ENCODE measurements around the gene DLG2.

Gene DLG2

DNA sequence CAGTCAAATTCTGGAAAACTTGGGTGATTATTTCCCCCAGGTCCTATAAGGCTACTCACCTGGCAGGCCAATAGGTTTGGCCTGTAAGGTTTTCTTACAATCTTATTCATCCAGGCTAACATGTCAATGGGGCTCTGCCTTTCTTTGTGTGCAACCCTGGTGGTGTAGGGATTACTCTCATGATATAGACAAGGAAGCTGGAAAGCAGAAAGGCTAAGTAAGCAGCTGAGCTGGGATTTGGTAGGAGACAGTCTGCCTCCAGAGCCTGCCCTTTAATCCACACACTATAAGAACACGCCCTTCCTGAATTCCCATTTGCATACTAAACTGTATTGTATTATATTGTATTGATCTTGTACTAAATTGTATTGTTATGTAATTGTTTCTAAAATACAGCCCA is 1967.7 kb downstream of the DLG2 start:
- TF ChIP-seq TAF1 (IDR thresholded peaks at IDR 0.05; ENCODE audit: borderline replicate concordance, insufficient read depth, low read length) (no peak), FOXP2 (optimal IDR thresholded peaks at IDR 0.05; ENCODE audit: borderline replicate concordance, extremely low read depth, extremely low read length, insufficient read depth) (no peak), SIN3A (IDR thresholded peaks at IDR 0.05; ENCODE audit: borderline replicate concordance, insufficient read depth, low read length) (no peak), POLR2AphosphoS5 (IDR thresholded peaks at IDR 0.05; ENCODE audit: low read depth, low read length) (no peak)
- TF ChIP-seq, protein P1, sequence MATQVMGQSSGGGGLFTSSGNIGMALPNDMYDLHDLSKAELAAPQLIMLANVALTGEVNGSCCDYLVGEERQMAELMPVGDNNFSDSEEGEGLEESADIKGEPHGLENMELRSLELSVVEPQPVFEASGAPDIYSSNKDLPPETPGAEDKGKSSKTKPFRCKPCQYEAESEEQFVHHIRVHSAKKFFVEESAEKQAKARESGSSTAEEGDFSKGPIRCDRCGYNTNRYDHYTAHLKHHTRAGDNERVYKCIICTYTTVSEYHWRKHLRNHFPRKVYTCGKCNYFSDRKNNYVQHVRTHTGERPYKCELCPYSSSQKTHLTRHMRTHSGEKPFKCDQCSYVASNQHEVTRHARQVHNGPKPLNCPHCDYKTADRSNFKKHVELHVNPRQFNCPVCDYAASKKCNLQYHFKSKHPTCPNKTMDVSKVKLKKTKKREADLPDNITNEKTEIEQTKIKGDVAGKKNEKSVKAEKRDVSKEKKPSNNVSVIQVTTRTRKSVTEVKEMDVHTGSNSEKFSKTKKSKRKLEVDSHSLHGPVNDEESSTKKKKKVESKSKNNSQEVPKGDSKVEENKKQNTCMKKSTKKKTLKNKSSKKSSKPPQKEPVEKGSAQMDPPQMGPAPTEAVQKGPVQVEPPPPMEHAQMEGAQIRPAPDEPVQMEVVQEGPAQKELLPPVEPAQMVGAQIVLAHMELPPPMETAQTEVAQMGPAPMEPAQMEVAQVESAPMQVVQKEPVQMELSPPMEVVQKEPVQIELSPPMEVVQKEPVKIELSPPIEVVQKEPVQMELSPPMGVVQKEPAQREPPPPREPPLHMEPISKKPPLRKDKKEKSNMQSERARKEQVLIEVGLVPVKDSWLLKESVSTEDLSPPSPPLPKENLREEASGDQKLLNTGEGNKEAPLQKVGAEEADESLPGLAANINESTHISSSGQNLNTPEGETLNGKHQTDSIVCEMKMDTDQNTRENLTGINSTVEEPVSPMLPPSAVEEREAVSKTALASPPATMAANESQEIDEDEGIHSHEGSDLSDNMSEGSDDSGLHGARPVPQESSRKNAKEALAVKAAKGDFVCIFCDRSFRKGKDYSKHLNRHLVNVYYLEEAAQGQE (IDR thresholded peaks at IDR 0.05; ENCODE audit: insufficient read depth in 1 of 2, low read depth in 2 of 2, low read length in 2 of 2) = no peak

DNA sequence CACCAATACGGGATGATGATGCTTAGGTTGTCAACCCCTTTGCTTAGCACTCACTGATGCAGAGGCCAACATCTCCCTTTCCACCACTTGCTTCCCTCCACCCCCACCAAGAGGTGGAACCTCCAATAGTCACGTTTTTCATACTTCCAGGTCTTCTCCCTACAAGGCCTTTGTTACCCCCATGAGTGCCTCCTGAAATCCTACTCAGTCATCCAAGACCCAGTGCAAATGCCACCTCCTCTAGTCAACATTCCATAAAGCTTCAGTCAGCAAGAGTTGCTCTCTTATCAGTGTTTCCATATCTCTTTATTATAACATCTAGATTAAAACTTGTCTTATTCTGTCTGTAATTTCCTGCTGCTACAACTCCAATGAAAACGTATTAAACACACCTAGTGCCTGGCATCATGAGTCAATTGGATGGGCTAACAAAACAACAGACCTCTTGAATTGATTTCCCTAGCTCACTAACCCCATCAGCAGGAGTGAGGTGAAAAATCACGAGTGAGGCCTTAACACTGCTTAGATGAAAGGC is 1970.3 kb downstream of the DLG2 start:
- TF ChIP-seq SIN3A (IDR thresholded peaks at IDR 0.05; ENCODE audit: borderline replicate concordance, insufficient read depth, low read length) (no peak), FOXP2 (optimal IDR thresholded peaks at IDR 0.05; ENCODE audit: borderline replicate concordance, extremely low read depth, extremely low read length, insufficient read depth) (no peak), TAF1 (IDR thresholded peaks at IDR 0.05; ENCODE audit: borderline replicate concordance, insufficient read depth, low read length) (no peak), POLR2AphosphoS5 (IDR thresholded peaks at IDR 0.05; ENCODE audit: low read depth, low read length) (no peak)
- TF ChIP-seq, protein P1 (IDR thresholded peaks at IDR 0.05; ENCODE audit: insufficient read depth in 1 of 2, low read depth in 2 of 2, low read length in 2 of 2) = no peak

DNA sequence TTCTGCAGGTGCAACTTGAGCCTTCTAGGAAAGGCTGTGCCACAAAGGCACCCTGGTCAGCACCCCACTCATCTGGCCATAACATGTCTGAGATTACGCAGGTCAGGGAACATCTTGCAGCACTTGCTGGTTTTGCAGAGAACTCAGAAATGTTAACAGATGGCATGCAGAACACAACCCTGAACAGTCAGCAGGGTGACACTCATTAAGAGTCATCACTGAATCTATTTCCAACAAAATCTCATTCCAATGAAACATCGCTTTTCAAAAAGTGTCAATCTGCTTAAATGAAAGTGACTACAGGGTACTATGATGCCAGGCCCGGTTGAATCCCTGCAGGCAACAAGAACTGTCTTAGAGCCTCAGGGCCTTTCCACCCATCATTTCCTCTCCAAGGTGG is 1971.2 kb downstream of the DLG2 start:
- TF ChIP-seq, protein P1 (IDR thresholded peaks at IDR 0.05; ENCODE audit: insufficient read depth in 1 of 2, low read depth in 2 of 2, low read length in 2 of 2) = no peak
- no peak for TF ChIP-seq FOXP2 (optimal IDR thresholded peaks at IDR 0.05; ENCODE audit: borderline replicate concordance, extremely low read depth, extremely low read length, insufficient read depth)
- no peak for TF ChIP-seq SIN3A (IDR thresholded peaks at IDR 0.05; ENCODE audit: borderline replicate concordance, insufficient read depth, low read length)
- no peak for TF ChIP-seq POLR2AphosphoS5 (IDR thresholded peaks at IDR 0.05; ENCODE audit: low read depth, low read length)
- TF ChIP-seq TAF1 (IDR thresholded peaks at IDR 0.05; ENCODE audit: borderline replicate concordance, insufficient read depth, low read length) = no peak

DNA sequence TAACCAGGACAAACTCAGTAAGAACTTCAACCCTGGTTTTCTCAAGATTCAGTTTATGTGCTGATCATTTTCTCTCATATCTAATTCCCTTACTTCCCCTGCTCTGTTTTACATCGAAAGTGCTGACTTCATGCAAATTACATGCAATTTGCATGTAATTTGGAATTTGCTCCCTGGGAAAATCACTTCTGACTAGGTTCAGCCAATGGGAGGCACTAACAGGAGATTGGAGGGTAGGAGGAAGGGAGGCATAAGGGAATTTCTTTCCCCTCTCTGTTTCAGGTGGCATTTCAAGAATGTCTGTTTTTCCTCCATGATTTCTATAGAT is 1977.7 kb downstream of the DLG2 start:
- TF ChIP-seq SIN3A (IDR thresholded peaks at IDR 0.05; ENCODE audit: borderline replicate concordance, insufficient read depth, low read length) = no peak
- no peak for TF ChIP-seq TAF1 (IDR thresholded peaks at IDR 0.05; ENCODE audit: borderline replicate concordance, insufficient read depth, low read length)
- no peak for TF ChIP-seq POLR2AphosphoS5 (IDR thresholded peaks at IDR 0.05; ENCODE audit: low read depth, low read length)
- TF ChIP-seq FOXP2 (optimal IDR thresholded peaks at IDR 0.05; ENCODE audit: borderline replicate concordance, extremely low read depth, extremely low read length, insufficient read depth) = no peak
- TF ChIP-seq, protein P1 (IDR thresholded peaks at IDR 0.05; ENCODE audit: insufficient read depth in 1 of 2, low read depth in 2 of 2, low read length in 2 of 2) = no peak
